HG03108 (cell line): Measurements from ENCODE around the gene C1orf185.
"Not testable (repeated sequence)": the region's sequence is repeated elsewhere in the genome, so short reads cannot be mapped to it uniquely, and the experiment has no call there.

ENCODE experiments used
- ATAC-seq: cut with Tn5 transposase; IDR thresholded peaks from one replicate; pipeline ENCODE4 v1.9.1; 2021; ENCODE audit warnings: moderate library complexity; ENCODE audit not compliant: unreplicated experiment

The C1orf185 gene

DNA sequence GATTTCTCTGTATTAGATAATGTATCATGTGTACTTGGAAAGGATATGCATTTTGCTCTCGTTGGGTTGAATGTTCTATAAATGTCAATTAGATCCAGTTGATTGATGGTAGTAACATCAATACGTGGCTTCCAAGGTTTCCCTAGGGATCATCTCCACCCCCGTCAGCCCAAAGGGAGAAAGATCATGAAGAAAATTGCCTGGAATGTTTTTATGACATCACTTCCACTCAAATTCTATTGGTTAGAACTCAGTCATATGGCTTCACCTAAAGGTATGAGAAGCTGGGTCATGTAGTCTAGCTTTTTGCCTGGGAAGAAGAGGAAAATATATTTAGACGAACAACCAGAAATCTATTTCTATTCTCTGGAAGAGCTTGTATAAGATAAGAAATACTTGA, at the start of gene C1orf185:
TSS of gene C1orf185 (plus strand) at position 253 of the 400 bp plus-strand sequence. CDS start at position 259, 6 bp downstream.
- no peak for ATAC-seq

DNA sequence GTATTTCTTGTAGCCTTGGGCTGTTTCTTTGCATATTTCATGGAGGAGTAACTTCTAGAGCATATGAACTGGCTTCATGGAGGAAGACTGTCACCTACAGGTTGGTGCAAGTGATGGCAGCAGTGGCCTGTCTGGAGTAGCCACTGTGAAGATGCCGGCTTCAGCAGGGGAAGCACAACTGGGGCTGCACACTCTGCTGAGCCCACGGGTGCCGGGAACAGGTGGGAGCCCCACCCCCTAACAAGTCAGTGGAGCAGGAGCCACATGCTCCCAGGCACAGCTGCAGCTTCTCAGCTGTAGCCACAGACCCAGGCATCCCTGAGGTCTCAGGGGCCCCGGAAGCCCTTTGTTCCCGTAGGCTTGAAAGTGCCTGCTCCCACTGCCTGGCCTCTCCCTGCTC, 43.2 kb upstream of the C1orf185 start:
- ATAC-seq: no peak

DNA sequence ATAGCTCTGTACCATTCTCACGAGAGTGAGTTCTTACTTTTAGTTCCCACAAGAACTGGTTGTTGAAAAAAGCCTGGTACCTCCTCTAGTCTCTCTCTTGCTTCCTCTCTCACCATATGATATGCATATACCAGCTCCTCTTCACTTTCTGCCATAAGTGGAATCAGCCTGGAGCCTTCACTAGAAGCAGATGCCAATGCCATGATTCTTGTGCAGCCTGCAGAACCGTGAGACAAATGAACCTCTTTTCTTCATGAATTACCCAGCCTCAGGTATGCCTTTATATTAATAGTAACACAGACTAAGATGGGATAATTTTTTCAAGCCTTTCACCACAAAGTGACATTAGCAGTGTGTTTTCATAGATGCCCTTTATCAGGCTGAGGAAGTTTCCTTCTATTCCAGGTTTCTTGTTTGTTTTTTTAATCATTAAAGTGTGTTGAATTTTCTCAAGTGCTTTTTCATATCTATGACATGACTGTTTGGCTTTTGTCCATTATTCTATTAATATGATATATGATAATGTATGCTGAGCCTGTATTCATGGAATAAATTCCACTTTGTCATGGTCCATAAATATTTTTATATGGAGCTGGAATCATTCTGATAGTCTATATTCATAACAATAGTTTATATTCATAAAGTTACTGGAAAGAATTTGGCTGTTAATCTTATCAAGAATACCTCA, 40.7 kb upstream of the C1orf185 start:
- no peak for ATAC-seq

DNA sequence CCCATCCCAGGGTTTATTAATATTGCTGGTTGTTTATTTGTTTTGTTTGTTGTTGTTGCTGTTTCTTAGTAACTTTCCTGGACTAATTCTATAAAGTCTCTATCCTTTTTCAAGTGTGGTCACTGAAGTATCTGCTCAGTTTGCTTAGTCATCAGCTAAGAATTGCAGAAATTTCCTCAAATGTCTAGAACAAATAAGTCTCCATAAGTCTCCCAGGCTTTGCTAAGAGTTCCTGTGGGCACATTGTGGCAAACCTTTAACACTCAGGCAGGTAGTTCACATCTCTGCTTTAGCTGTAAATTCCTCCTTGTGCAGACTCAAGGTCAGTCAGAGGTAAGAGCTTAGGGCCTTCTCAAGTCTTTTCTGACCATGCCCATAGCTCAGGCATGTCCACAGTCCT, 38.9 kb upstream of the C1orf185 start:
- ATAC-seq: no peak

DNA sequence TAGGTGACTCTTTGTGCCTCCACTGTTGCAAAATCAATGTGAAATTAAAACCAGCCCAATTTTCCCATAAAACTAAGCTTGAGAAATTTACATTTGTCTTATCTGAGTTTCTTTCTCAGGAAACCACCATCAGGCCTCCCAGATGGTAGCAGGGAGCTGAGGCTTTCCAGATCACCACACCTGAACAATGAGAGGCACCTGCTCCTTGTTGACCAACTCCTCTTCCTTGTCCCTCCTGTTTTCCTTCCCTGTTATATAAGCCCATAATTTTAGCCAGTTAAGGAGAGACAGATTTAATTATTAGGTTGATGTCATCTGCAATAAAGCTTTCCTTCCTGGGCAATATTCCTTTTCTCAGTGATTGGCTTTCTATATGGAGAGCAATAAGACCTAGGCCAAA, 32.0 kb upstream of the C1orf185 start:
- no peak for ATAC-seq

DNA sequence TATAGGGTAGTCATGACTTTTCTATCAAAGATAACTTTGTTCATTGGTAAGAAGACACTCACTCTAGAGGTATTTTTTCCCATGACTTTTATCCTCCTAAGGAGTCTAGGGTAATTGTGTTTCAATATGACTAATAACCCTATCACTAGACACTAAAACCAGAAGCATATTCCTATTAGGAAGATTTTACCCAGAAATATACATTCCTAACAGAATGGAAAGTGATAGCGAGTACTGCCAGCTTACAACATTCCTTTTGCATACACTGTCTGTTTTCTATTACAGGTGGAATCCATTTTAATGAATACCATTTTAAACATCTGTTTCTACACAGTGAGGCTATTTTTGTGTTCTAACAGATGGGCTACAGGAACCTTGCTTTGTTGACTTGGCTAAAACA, 31.4 kb upstream of the C1orf185 start:
- ATAC-seq: no peak

DNA sequence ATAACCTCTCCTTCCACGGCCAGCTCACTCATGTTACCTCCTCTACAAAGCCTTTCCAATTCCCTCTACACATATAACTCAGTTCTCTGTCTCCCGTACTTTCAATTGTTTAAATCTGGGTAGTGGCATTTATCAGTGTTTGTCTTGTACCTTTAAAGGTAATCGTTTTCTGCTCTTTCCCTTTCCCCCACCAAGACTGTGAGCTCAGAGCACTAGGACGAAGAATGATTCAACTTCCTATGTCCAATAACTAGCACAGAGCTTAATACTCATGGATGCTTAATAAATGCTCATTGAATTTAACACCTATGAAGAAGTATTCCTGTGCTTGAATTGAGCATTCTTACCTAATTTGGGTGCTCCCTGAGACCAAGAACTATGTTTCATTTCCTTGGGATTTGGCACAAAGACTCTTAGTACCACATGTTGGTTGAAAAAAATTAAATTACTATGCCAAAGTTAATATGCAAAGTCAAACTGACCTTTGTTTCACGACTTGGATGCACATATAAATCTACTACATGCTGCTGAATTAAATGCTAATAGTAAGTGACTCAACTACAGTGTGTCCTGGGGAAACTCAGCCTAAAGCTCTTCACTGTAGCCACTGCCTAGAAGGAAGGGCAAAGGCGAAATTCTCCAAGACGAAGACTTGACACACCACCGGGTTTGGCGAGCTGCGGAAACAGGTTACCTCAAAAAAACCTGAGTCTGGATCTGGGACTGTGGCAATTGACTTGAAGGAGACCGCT, 30.6 kb upstream of the C1orf185 start:
- no peak for ATAC-seq

DNA sequence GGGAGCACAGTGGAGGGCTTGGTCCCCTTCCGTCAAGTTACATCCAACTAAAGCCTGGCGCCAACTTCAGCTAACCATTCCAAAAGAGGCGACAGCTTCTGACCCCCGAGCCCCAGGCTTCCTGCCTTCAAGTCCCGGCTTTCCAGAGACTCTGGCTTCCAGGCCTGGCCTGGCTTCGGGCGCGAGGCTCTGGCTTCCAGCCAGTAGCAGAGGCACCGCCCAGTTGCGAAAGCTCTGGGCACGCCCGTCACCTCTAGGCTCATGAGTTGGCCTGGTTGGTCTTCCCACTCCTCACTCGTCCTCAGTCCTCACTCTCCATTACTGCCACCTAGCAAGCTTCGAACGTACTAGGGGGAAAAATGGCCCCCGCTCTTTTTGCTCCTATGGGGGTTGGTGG, 30.0 kb upstream of the C1orf185 start:
- no peak for ATAC-seq

DNA sequence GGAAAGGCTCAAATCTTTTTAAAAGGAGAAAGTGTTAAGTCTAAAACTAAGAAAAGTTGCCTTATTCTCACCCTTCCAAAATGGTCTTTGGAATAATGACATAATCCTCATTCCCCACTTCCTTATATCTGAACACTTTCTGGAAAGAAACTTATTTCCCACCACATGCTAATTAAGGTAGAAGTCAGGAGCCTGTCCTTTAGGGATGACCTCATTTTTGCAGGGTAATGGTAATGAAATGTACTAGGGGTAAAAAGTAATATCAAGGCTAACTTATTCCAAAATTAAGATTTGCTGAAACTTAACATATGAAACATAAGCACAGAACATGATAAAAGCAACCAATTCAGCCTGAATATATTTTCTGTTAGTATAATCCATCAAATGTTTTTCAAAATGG, 29.4 kb upstream of the C1orf185 start:
- ATAC-seq: no peak

DNA sequence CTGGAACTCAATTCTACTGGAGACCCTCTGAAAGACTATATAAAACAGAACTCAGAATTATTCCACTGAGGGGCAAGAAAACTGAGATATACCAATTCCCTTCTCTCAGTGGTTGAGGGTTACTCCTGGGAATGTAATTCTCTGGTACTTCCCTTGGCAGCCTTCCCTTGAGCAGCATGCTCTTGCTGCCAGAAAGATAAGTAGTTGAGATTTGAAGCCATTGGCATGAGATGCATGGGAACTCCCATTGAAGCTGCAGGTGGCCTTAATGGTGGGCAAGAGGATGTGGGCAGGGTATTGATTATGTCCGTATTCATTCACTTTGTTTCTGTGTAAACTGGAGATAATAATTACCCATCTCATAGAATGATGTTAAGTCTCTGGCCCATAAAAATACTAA, 28.6 kb upstream of the C1orf185 start:
- ATAC-seq: no peak

DNA sequence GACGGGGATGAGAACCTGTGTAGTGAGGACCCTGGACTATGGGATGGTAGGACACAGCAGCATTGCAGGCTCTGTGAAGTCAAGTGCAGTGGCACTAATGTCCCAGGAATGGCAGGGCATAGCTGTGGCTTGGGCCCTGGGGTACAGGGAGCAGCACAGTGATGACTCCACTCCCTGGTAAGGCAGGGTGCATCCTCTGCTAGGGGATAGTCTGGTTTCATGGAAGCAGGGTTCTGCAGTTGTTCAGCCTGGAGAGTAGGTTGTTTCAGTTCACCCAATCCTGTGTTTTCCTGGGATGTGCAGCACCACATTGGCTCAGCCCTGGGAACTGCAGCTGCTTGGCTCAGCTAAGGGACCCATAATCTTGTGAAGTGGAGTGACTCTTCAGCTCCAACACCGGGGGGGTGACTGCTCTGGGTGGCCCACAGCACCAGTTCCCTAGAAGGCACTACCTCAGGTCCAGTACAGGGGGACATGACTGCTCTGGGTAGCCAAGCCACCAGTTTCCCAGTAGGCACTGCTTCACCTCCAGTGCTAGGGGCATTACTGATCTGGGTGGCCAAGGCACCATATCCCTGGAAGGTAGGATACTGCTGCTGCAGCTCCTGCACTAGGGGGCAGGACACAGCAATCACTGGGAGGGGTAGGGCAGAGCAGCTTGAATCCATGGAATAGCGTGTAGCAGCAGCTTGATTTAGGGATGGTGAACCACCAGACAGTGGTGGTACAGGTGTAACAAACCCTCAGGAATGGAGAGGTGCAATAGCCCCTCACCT, 15.3 kb upstream of the C1orf185 start:
- no peak for ATAC-seq

DNA sequence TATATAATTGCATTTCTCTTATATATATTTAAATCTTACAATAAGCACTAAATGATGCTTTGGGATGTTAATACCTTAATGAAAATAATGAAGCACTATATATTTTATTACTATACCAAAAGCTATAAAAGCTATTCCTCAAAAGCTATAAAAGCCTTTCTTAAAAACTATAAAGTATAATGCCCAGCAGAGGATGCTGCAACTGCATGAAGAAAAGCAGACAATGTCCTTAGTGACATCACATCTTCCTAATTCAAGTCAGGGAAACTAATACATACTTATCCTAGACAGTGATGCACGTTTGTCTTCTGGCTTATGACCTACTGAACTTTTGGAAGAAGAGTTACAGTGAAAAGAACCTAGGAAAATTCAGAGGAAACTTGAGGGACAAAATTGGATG, 13.6 kb upstream of the C1orf185 start:
- ATAC-seq: no peak

DNA sequence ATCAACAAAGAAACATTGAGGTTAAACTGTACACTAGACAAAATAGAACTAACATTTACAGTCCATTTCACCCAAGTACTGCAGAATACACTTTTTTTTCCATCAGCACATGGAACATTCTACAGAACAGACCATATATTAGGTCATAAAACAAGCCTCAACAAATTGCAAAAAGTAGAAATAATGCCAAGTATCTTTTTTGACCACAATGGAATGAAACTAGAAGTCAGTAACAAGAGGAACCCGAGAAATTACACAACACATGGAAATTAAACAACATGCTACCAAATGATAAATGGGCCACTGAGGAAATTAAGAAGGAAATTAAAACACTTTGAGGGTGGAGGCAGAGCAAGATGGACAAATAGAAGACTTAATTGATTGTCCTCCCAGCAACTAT, 8.4 kb upstream of the C1orf185 start:
- no peak for ATAC-seq

DNA sequence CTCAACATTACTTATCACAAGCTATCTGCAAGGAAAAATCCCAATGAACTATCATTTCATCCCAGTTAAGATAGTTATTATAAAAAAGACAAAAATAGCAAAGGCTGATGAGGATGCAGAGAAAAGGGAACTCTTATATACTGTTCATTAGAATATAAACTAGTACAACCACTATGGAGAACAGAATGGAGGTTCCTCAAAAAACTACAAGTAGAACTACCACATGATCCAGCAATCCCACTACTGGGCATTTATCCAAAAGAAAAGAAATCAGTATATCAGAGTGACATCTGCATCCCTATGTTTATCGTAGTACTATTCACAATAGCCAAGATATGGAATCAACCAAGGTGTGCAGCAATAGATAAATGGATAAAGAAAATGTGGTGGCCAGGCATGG, 4.9 kb upstream of the C1orf185 start:
- no peak for ATAC-seq

DNA sequence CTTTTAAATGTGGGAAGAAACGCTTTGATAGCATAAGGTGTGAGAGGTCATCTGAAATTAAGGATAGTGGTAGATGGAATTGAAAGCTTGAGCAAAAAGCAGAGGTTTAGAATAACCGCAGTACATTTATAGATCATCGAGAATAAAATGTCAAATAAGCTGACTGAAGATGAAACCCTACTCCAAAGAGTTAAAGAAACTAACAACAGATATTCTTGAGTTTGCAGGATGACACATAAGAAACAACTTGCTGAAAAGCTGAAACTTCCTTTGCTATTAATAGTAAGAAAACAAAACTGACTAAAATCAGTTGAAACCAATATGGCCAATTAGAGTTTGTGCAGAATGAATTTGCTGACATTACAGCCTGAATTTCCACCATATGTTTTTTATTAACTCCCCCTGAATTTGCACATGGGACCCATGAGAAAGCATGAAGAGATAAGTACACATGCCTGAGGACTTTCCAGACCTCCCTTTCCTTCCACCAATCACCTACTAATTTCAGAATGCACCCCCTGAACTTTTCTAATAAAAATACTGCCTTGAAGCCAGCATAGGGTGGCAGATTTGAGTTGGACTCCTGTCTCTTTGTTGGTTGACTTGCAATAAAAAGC, 1.7 kb upstream of the C1orf185 start:
- peak; percentile 49 for ATAC-seq

DNA sequence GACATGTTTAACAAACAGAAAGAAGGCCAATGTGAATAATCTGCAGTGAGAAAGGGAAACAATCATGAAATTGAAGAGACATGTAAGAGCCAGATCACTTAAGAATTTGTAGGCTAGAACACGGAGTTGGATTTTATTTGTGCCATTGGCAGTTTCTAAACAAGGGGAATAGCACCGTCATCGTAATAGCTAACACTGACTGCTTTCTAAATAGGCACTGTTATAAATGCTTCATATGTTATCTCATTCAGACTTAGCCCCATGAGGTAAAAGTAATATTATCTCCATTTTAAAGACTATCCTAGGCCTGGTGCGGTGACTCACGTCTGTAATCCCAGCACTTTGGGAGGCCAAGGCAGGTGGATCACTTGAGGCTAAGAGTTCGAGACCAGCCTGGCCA, 12.1 kb downstream of the C1orf185 start:
- no peak for ATAC-seq

DNA sequence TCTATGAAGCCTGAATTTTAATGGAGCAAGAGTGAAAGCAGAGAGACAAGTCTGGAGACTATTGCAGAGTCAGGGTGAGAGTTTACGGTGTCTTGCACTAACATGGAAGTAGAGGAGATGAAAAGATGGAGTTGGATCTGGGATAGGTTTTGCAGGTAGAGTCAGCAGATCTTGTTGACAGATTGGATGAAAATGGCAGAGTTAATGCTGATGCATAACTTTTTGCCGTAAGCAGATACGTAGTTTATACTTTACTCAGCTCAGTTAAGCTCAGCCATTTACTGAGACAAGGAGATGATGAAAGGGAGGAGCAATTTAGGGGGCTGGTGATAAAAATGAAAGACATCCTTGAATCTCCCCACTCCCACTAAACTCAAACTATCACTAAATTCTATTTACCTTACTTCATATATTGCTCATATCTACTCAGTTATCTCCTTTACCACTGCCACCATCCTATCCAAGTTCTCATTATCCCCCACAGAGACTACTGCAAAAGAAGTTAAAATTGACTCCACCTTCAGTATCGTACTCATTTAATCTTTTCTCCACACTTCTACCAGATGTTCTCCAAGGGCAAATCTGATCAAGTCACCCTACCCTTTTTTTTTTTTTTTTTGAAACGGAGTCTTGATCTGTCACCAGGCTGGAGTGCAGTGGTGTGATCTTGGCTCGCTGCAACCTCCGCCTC, 13.8 kb downstream of the C1orf185 start:
- no peak for ATAC-seq

DNA sequence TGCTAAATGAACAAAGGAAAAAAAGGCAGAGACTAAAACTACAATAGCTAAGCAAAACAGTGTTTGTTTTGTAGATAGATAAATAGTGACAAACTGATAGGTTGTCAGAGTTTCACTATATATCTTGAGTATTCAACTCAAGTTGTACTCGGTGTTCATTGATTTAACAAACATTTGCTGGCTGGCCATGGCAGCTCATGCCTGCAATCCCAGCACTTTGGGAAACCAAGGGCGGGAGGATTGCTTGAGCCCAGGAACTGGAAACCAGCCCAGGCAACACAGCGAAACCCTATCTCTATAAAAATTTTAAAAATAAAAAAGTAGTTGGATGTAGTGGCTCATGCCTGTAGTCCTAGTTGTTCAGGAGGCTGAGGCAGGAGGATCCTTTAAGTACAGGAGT, 17.3 kb downstream of the C1orf185 start:
- ATAC-seq: no peak

DNA sequence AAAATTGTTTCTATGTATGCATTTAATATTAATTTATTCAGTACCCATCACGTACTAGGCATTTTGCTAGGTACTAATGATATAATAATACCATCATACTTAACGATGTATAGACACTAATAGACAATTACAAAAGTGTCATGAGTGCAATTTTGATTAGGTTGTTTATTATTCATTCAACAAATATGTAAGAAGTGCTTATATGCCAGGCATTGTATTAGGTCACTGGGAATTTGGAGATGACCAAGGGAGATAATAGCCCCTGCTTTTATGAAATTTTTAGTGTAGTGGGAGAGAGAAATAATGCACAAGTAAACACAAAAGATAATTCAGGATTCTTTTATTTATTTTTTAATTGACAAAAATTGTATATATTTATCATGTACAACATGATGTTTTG, 18.6 kb downstream of the C1orf185 start:
- no peak for ATAC-seq

DNA sequence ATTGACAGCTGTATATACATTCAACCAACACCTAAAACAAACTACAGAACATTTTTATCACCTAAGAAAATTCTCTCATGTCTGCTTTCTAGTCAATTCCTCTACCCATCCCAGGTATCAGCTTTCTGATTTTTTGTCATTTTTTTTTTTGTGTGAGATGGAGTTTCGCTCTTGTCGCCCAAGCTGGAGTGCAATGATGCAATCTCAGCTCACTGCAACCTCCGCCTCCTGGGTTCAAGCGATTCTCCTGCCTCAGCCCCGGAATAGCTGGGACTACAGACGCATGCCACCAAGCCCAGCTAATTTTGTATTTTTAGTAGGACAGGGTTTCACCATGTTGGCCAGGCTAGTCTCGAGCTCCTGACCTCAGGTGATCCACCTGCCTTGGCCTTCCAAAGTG, 25.1 kb downstream of the C1orf185 start:
- ATAC-seq: not testable (repeated sequence)

DNA sequence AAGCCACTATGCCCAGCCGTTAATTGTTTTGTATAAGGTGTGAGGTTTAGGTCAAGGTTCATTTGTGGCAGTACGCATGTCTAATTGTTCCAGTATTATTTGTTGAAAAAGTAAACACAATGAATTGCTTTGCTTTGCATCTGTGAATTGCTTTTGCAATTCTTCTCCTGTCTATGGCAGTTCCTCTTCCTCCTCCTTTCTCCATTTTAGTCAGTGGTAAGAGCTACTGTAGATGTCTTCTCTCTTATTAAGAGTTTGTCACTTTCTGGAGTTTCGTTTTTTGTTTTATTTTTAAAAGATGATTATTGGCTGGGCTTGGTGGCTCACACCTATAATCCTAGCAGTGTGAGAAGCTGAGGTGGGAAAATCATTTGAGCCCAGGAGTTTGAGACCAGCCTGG, 29.2 kb downstream of the C1orf185 start:
- ATAC-seq: no peak
